ENCODE data around the gene ZNF407.

ZNF407 gene

DNA sequence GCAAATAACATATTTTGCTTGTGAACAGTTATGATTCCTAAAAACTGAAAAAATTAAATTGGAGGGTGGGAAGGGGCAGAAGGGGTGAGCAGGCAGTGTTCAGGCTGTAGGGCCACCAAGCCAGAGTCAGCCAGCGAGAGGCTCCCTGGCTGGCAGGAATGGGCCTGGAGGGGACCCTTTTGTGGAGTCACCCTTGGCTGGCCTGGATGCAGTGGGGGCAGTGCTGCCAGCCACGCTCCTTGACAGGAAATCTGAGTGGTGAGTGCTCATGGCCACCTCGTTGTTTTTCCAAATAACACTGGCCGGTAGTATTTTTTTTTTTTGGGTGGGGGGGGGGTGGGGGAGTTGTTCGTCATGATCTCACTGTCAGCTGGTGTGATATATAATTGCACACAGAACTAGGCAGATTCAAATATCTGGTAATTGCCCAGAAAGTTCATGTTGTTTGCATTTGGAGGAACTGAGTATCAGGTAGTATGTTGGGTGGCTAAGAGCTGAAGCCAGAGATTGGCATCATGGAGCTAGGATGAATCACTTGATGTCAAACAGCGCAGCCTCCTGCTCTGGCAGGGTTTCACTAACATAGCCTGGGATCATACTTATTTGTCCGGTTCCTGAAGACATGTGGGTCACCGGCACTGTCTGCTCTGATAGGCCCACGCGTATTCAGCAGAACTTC is 451.2 kb downstream of the ZNF407 start:
- DNase-seq (ENCODE audit: low read depth in 3 of 3), result no peak

GRCh38 chr18:75049455-75049789 is 451.8 kb downstream of the ZNF407 start:
- DNase-seq (ENCODE audit: low read depth in 3 of 3), result no peak

- no peak for DNase-seq (ENCODE audit: low read depth in 3 of 3)
These were observed 454.1 kb downstream of the ZNF407 start for GRCh38 chr18:75051757-75052156.

GRCh38 chr18:75052475-75052874 is 454.8 kb downstream of the ZNF407 start:
- DNase-seq (ENCODE audit: low read depth in 3 of 3), result no peak

- no peak for DNase-seq (ENCODE audit: low read depth in 3 of 3)
These were observed 455.5 kb downstream of the ZNF407 start for GRCh38 chr18:75053028-75053629.

GRCh38 chr18:75054046-75054445 is 456.4 kb downstream of the ZNF407 start:
- DNase-seq (ENCODE audit: low read depth in 3 of 3), result no peak

DNA sequence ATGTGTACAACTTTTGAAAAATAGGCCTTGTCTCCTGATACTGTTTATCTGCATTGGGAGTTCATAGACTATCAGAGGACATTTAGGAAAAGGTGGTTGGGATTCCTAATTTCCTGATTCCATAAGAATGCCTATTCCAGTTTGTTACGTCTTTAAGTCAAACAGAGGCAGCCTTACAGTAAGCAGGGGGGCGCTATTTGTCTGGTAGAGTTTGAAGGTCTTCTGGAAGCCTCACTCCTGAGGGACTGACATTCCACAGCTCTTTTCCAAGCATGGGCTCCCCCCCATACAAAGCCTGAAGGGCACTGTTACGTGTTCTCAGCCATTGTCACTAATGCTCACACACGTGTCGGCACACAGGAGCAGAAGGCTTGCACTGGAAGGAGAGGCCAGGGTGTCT is 456.9 kb downstream of the ZNF407 start:
- no peak for DNase-seq (ENCODE audit: low read depth in 3 of 3)

GRCh38 chr18:75057169-75057960 is 459.7 kb downstream of the ZNF407 start:
- no peak for DNase-seq (ENCODE audit: low read depth in 3 of 3)

DNA sequence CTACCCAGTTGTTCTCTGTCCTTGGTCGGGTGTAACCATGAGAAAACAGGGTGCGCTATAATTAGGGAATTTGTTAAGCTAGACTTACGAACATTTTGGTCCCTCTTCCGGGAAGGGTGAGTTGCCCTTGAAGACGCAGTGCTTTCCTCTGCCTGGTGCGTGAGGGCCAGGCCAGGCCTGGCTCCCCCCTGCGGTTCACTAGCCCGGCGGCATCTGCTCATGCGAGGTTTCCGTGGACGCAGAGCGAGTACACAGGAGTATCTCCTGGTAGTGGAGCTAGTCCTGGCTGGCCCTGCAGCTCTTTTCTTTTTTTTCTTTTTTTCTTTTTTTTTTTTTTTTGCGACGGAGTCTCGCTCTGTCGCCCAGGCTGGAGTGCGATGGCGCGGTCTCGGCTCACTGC is 462.5 kb downstream of the ZNF407 start:
- no peak for DNase-seq (ENCODE audit: low read depth in 3 of 3)

DNA sequence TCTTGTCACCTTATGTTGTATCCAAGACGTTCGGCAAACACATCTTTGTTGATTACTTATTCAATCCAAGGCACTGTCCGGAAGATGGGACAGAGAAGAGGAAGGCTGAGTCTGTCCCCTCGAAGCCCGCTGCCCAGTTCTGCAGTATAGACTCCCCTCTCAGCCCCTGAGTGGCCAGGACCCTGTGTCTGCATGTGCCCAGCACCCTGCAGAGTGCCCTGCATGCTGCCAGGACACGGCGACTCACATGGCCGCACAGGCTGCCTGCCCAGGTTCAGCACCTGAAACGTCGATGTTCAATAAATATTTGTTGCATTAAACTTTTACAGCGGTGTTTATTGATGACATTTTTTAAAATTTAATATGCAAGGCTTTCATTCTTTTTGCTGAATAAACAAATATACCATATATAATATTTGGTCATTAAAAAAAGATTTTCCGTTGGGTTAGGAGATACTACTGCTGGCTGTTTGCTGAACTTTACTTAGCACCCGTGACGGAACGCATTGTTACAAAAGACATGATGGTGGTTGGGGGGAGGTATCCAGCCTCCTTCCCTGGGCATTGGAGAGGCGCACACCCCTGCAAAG is 464.7 kb downstream of the ZNF407 start:
- no peak for DNase-seq (ENCODE audit: low read depth in 3 of 3)

- DNase-seq (ENCODE audit: low read depth in 3 of 3), result no peak
These were observed 465.5 kb downstream of the ZNF407 start for GRCh38 chr18:75063196-75063595.

DNA sequence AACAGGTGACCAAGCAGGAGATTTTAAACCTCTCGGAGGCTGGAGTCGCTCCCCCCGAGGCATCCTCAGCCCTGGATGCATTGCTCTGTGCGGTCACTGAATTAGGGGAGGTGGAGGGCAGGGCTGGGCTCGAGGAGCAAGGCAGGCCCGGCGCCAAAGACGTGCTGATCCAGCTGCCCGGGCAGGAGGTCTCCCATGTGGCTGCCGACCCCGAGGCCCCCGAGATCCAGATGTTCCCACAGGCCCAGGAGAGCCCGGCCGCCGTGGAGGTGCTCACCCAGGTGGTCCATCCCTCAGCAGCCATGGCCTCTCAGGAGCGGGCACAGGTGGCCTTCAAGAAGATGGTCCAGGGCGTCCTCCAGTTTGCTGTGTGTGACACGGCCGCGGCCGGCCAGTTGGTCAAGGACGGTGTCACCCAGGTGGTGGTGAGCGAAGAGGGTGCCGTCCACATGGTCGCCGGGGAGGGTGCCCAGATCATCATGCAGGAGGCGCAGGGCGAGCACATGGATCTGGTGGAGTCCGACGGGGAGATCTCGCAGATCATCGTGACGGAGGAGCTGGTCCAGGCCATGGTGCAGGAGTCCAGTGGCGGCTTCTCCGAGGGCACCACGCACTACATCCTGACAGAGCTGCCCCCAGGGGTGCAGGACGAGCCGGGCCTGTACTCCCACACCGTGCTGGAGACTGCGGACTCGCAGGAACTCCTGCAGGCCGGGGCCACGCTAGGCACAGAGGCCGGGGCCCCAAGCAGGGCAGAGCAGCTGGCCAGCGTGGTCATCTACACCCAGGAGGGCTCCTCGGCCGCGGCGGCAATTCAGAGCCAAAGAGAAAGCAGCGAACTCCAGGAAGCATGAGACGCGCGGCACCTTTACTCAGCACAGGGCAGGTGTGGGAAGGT is 466.2 kb downstream of the ZNF407 start:
- DNase-seq (ENCODE audit: low read depth in 3 of 3), result no peak

DNA sequence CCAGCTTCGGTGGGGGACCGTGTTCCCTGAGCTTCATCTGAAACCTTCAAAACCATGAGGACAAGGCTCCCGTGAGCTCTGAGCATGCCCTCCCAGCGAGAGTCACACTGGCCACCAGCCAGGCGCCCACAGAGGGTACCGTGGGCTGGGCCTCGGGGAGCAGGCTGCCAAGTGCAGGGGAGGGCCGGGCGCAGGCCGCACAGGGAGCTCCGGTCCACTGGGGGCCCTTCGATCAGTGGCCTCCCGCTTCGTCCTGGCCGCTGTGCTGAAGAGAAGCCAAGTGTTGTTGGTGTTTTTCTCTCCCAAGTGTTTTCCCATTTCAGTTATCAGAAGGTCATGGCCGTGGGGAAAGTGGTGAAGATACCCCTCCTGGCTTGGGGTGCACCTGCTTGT is 466.8 kb downstream of the ZNF407 start:
- DNase-seq (ENCODE audit: low read depth in 3 of 3), result no peak

DNA sequence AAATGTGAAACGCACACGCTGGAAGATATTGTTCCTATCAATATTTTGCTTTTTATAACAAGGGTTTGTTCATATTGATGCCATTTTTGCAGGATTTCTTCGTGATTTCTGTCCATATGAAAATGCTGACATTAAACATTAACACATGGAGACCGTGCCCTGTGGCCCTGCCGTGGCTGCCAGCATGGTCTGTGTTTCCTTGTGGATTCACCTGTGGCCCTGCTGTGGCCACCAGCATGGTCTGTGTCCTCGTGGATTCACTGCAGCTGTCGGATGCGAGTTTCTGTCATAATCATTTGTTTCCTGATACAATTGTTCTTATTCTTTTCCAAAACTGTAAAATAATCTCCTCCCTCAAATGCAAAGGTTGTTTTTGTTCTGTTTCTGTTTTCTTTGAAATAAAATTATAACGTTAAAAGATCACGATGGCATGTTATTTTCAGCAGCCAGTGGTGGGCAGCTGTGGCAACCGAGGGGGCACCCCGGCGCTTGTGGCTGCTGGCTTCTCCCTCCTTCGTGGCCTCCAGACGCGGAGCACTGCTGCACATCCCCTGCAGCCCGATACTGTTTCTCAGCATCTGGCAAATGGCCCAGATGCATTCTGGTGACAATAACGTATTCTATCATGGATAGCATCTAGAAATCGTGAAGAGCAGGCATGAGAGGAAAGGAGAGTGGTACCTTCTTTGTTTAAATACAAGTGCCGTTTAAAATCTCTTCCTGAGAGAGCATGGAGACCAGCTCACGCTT is 467.8 kb downstream of the ZNF407 start:
- no peak for DNase-seq (ENCODE audit: low read depth in 3 of 3)

DNA sequence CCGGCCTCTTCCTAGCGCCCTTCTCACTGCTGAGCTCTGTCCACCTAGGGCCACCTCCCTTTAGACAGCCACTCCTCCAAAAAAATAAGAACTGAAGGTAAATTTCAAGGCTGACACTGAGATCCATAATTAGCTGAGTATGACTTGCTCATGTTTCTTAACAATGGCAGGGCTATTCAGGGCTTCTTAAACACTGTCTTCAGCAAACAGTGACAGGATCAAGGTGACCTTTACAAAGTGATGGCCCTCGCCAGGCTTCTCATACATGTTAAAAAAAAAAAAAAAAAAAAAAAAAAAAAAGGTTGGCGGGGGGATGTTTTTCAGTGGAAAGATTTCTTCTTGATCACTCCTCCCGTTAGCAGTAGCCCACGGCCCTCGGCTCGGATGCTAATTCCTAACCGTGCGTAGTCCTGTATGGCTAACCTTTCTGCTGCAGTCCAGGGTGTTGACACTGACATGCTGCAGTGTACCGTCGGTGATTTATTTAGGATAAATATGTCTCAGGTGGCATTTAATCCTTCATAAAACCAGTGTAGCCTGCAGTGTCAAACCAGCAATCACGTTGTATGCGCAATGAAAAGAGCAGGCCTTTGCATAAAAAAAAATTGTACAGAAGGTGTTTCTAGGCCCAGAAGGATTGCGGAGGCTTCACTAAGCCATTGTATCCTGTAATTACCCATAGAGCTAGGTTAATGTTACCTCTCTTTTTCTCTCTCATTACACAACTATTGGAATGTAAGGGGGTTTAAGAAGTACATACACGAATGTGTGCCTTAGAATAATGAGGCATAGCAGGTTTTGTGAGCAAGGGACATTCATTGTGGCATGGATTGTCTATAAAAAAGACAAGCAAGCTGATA is 468.6 kb downstream of the ZNF407 start:
- DNase-seq (ENCODE audit: low read depth in 3 of 3), result no peak

DNA sequence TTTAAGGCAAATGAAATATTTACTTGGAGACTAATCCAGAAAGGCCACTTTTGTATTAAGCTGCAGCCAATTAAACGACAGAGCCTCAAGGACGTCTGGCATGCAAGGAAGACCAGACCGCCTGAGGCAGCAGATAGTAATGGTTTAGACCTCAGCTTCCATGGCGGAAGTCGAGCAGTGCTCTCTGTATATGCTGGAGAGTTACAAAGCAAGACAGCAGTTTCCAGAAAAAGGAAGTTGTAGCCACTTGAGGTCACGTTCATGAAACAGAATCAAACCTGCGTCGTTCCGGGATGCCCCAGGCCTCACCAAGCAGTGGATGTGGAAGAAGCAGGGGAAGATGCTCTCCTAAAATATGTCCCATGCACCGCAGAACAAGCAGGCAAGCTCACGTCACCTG is 469.3 kb downstream of the ZNF407 start:
- no peak for DNase-seq (ENCODE audit: low read depth in 3 of 3)

DNA sequence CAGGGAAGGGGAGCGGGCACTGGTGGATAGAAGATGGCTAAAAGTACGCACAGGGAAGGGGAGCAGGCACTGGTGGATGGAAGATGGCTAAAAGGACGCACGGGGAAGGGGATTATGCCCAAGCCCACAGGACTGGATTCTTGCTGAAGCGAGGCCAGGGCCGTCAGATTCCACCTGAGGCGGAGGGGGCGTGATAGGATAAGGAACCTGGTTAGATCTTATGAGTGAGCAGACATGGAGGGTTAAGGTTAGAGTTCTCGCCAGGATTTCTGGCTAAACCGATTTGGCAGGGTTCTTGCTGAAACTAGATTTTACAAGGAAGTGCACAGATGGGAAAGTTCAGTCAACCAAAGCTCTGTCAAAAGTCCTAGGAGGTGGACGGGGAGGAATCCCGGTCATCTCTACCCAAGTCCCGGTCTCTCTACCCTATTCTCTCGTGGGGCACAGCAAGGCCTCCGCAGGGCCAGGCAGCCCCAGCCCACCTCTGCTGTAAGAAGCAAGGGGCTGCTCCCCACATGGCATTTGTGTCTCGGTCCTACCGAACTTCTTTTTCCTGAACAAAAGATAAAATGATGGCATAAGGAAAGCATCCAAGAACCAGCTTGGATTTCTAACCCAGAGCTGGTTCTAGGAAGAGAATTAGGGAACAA is 470.5 kb downstream of the ZNF407 start:
- no peak for DNase-seq (ENCODE audit: low read depth in 3 of 3)

DNA sequence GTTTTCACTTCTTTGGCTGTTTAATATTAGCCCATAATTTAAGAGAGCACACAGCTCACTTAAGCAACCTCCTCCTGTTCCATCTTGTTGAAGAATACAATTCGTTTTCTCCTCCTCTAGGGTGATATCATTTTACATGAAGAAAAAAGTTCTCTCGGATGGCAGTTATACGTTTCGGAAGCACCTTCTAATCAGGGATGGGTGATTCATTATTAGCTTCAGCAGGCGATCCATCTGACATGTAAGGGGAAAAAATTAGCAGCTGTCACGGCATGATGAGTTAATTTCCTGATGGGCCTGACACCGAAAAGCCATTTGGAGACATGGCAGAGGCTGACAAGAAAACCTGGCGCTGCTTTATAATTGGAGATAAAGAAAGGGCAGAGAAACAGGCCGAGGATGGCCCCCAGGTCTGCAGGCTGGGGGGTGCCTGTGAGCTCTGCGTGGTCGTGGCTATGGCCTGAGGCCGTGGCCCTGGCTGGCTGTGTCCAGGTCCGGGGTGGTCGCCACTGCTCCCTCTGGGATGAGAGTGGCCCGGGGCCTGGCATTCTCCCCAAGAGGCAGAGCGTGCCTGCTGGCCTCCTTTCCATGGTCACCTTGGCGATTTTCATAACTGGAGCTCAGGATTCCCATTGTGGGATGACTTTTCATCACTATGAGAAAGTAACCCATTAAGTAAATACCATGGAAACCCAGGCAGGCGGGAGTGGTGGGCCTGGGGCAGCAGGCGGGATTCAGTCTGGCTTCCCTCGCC is 471.2 kb downstream of the ZNF407 start:
- DNase-seq (ENCODE audit: low read depth in 3 of 3), result no peak

DNA sequence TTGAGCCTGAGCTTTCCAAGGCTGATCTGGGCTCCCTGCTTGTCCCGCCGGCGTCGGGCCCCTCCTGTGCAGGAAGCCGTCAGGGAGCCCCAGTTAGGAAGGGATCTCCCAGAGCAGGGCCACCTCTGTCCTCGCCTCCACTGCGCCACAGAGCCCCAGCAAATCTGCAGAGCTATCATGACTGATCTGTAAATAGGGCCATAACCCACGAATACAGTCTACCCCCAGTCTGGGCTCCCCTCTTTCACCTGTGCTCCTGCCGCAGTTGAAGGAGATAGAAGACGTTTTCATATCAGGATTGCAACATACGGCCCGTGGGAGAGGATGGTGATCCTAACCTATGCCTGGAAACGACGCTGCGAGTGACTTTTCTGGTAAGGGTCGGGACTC is 472.6 kb downstream of the ZNF407 start:
- no peak for DNase-seq (ENCODE audit: low read depth in 3 of 3)
